Trophoblast cell (in vitro differentiated cells and primary cell): ENCODE results near the gene RAB10.

Experiments
- DNase-seq, 2 donors: peaks; one replicate each; pipeline ENCODE4 v3.0.0-alpha.2; 2016
- H2AFZ ChIP-seq: 2 replicates; pipeline ENCODE4 v1.6.1; 2013; ENCODE audit warnings: low read length, moderate library complexity, mild to moderate bottlenecking; ENCODE audit not compliant: insufficient read depth, poor library complexity
- H2AK5ac ChIP-seq: 2 replicates; pipeline ENCODE4 v1.6.1; 2013; ENCODE audit warnings: mild to moderate bottlenecking, low read length
- H2BK120ac ChIP-seq: 2 replicates; pipeline ENCODE4 v1.6.1; 2013; ENCODE audit warnings: low read length, mild to moderate bottlenecking, moderate library complexity; ENCODE audit not compliant: insufficient read depth, poor library complexity
- H2BK12ac ChIP-seq: 2 replicates; pipeline ENCODE4 v1.6.1; 2013; ENCODE audit warnings: mild to moderate bottlenecking, low read length, moderate library complexity
- H2BK5ac ChIP-seq: 2 replicates; pipeline ENCODE4 v1.6.1; 2013; ENCODE audit warnings: low read length, low read depth, moderate library complexity, mild to moderate bottlenecking; ENCODE audit not compliant: poor library complexity
- H3K14ac ChIP-seq: 2 replicates; pipeline ENCODE4 v1.6.1; 2013; ENCODE audit warnings: mild to moderate bottlenecking, low read length
- H3K18ac ChIP-seq: 2 replicates; pipeline ENCODE4 v1.6.1; 2013; ENCODE audit warnings: mild to moderate bottlenecking, low read length
- H3K23ac ChIP-seq: 2 replicates; pipeline ENCODE4 v1.6.1; 2013; ENCODE audit warnings: low read length
- H3K27ac ChIP-seq: 2 replicates; pipeline ENCODE4 v1.5.1; 2013; ENCODE audit warnings: low read depth, mild to moderate bottlenecking, inconsistent platforms, low read length, moderate library complexity
- H3K27me3 ChIP-seq: 2 replicates; pipeline ENCODE4 v1.6.1; 2013; ENCODE audit warnings: inconsistent platforms, mild to moderate bottlenecking, low read length, moderate library complexity; ENCODE audit not compliant: insufficient read depth
- H3K36me3 ChIP-seq, 2 experiments: 1 replicate in 1 of 2; 2 replicates in 1 of 2; pipeline ENCODE4 v1.6.1; 2013; ENCODE audit warnings: low read length in 2 of 2, mild to moderate bottlenecking in 2 of 2, moderate library complexity in 1 of 2; ENCODE audit not compliant: insufficient read depth in 2 of 2, control insufficient read depth in 1 of 2
- H3K4ac ChIP-seq: 2 replicates; pipeline ENCODE4 v1.6.1; 2013; ENCODE audit warnings: low read depth, mild to moderate bottlenecking, low read length, moderate library complexity
- H3K4me1 ChIP-seq, 2 experiments: 1 replicate in 1 of 2; 2 replicates in 1 of 2; pipeline ENCODE4 v1.6.1; 2013; ENCODE audit warnings: low read length in 2 of 2, mild to moderate bottlenecking in 2 of 2, moderate library complexity in 1 of 2; ENCODE audit not compliant: insufficient read depth in 2 of 2, control insufficient read depth in 1 of 2
- H3K4me2 ChIP-seq: 2 replicates; pipeline ENCODE4 v1.6.1; 2013; ENCODE audit warnings: inconsistent platforms, mild to moderate bottlenecking, low read length, moderate library complexity
- H3K4me3 ChIP-seq: 2 replicates; pipeline ENCODE4 v1.5.1; 2013; ENCODE audit warnings: mild to moderate bottlenecking, low read depth, low read length, inconsistent platforms
- H3K79me1 ChIP-seq: one replicate; pipeline ENCODE4 v1.6.1; 2013; ENCODE audit warnings: low read length
- H3K79me2 ChIP-seq: 2 replicates; pipeline ENCODE4 v1.6.1; 2013; ENCODE audit warnings: low read length, mild to moderate bottlenecking; ENCODE audit not compliant: control insufficient read depth, insufficient read depth, poor library complexity
- H3K9ac ChIP-seq: 2 replicates; pipeline ENCODE4 v1.6.1; 2013; ENCODE audit warnings: mild to moderate bottlenecking, low read length
- H3K9me3 ChIP-seq: 2 replicates; pipeline ENCODE4 v1.6.1; 2013; ENCODE audit warnings: low read depth, mild to moderate bottlenecking, control low read depth, inconsistent platforms, low read length; ENCODE audit not compliant: insufficient read depth
- H4K12ac ChIP-seq: 2 replicates; pipeline ENCODE4 v1.6.1; 2013; ENCODE audit warnings: low read depth, mild to moderate bottlenecking, low read length, moderate library complexity
- H4K8ac ChIP-seq: 2 replicates; pipeline ENCODE4 v1.6.1; 2013; ENCODE audit warnings: low read depth, mild to moderate bottlenecking, low read length, moderate library complexity
- H4K91ac ChIP-seq: one replicate; pipeline ENCODE4 v1.6.1; 2013; ENCODE audit warnings: low read depth, mild to moderate bottlenecking, low read length, moderate library complexity
- WGBS: extraction: QIAGEN DNeasy Blood & Tissue Kit; methylation state at CpG from one replicate; pipeline ENCODE4 v1.1.7; 2013; ENCODE audit warnings: missing lambda C conversion rate; ENCODE audit not compliant: insufficient read length, insufficient coverage; ENCODE audit errors: extremely low coverage; 5-methylcytosine and 5-hydroxymethylcytosine counted together

Gene RAB10

DNA sequence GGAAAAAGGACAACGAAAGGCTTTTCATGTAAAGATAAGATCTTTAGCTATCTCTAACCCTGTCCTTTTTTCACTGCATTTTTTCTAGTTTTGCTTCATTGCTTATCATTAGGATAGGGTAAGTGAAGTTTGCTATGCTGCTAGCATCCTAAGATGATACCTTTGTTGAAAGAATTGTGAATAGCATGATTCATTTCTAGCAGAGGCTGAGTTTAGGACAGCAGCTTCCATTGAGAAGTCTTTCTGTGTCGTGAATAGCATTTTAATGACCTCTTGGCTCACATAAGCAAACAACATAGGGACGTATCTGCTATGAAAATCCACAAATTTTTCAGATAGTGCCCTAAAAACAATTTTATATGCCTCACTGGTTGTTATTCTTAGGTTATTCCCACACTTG, 102.6 kb downstream of the RAB10 start:
- no peak overlapping the region for H3K4me2 ChIP-seq
- no peak overlapping the region for H3K27ac ChIP-seq
- H3K4me3 ChIP-seq = no peak overlapping the region
- H2BK120ac ChIP-seq = no peak overlapping the region
- no peak overlapping the region for H4K8ac ChIP-seq
- no peak overlapping the region for H2BK5ac ChIP-seq
- no peaks in the 10 kb centered on the region for H3K4me1 ChIP-seq
- H4K12ac ChIP-seq = no peak overlapping the region
- no peaks in the 10 kb centered on the region for H3K9me3 ChIP-seq
- no peak overlapping the region for H3K4ac ChIP-seq
- no peak for DNase-seq
- H2AK5ac ChIP-seq = no peak overlapping the region
- no peak overlapping the region for H3K9ac ChIP-seq
- H3K79me1 ChIP-seq = no peaks in the 10 kb centered on the region
- no peak overlapping the region for H3K18ac ChIP-seq
- no peak overlapping the region for H3K23ac ChIP-seq
- WGBS = no CpG with 5 or more reads among the region's 3 CpGs
- no peak overlapping the region for H3K14ac ChIP-seq
- no peaks in the 10 kb centered on the region for H3K27me3 ChIP-seq
- H3K36me3 ChIP-seq = peaks cover 2 to 5% of the 10 kb centered on the region in 2 experiments
- no peaks in the 10 kb centered on the region for H3K79me2 ChIP-seq
- no peak overlapping the region for H4K91ac ChIP-seq
- no peak overlapping the region for H2AFZ ChIP-seq
- no peak overlapping the region for H2BK12ac ChIP-seq

DNA sequence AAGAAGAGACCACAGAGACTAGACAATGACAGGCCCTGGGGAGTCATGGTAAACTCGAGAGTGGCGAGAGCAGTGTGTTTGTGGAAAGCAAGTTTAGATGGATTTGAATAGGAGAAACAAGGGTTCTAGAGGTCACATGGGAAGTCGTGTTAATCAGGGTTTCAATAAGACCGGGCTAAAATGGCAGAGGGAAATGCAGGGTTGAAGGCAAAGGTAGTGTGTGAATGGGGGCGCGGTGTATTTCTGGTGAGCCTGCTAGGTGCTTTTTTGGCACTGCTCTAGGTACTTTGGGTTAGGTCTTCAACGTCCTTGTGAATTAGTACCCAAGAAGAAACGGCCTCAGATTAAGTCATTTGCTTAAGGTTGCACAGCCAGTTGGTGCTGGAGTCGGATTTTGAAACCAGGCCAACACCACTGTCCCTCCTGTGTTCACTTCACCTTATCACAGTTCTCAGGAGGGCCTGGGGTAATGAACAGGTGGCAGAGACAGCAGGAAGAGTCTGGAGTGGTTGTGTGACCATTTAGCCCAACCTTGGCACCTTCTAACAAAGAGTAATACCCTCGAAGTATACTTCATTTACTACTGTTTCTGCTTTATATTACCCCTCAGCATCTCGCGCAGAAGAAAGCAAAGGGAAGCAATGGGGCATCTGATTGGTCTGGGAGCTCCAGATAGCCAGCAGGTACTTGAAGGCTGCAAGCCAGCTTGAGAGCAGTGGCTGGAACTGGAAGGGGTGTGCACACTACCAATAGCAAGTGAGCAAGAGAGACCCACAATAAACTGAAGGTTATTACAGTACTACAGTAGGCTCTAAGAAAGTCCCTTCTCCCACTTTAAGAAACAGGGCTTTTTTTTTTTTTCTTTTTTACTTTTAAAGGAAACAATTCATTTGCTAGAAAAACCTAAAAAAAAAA, 105.6 kb downstream of the RAB10 start:
- no peak overlapping the region for H3K23ac ChIP-seq
- no peak for DNase-seq
- no peak overlapping the region for H4K91ac ChIP-seq
- no peaks in the 10 kb centered on the region for H3K4me1 ChIP-seq
- H3K14ac ChIP-seq = no peak overlapping the region
- H3K9ac ChIP-seq = no peak overlapping the region
- H2AFZ ChIP-seq = no peak overlapping the region
- H3K4me3 ChIP-seq = no peak overlapping the region
- no peak overlapping the region for H4K12ac ChIP-seq
- no peaks in the 10 kb centered on the region for H3K79me1 ChIP-seq
- no peak overlapping the region for H2BK12ac ChIP-seq
- H3K4ac ChIP-seq = no peak overlapping the region
- WGBS = no CpG with 5 or more reads among the region's 12 CpGs
- H3K18ac ChIP-seq = no peak overlapping the region
- H2AK5ac ChIP-seq = no peak overlapping the region
- no peaks in the 10 kb centered on the region for H3K79me2 ChIP-seq
- no peak overlapping the region for H3K4me2 ChIP-seq
- peak overlapping the region; percentile 56 for H4K8ac ChIP-seq
- H3K36me3 ChIP-seq = peaks cover 1 to 2% of the 10 kb centered on the region in 2 experiments
- H2BK120ac ChIP-seq = no peak overlapping the region
- H3K27me3 ChIP-seq = no peaks in the 10 kb centered on the region
- H3K9me3 ChIP-seq = no peaks in the 10 kb centered on the region
- H2BK5ac ChIP-seq = no peak overlapping the region
- no peak overlapping the region for H3K27ac ChIP-seq

DNA sequence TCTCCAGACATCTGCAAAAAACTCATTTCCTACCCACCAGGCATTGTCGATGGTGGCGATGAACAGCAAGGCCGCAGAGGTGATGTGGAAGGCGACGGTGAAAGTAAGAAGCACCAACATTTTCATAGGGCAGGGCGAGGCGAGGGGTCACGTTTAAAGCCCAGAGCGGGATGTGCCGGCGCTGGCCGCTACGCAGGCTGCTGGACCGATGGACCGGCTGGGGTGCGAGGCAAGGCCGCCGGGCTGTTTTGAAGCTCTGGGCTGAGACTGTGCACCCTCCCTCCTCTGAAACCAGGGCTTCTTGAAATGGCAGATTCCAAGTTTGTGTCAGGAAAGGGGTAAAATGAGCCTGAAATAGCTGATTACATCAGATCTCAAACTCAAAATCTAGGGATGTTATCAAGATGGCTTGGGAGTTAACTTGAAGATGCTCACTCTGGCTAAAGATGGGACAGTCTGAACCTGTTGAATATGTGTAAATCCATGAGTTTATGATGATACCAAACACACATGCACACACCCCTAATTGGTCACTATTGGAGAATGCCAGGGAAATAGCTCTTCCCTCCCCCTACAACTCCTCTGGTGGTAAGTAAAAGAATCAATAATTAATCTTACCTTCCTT, 107.4 kb downstream of the RAB10 start:
- H3K18ac ChIP-seq = no peak overlapping the region
- H4K8ac ChIP-seq = no peak overlapping the region
- H3K79me2 ChIP-seq = no peaks in the 10 kb centered on the region
- no peak overlapping the region for H3K4ac ChIP-seq
- DNase-seq = no peak
- H3K4me3 ChIP-seq = no peak overlapping the region
- H3K23ac ChIP-seq = no peak overlapping the region
- H4K12ac ChIP-seq = no peak overlapping the region
- H2AK5ac ChIP-seq = no peak overlapping the region
- no peak overlapping the region for H2BK5ac ChIP-seq
- H3K9me3 ChIP-seq = no peaks in the 10 kb centered on the region
- no peak overlapping the region for H3K9ac ChIP-seq
- H3K4me1 ChIP-seq = no peaks in the 10 kb centered on the region
- no peak overlapping the region for H2BK12ac ChIP-seq
- H3K79me1 ChIP-seq = no peaks in the 10 kb centered on the region
- no peaks in the 10 kb centered on the region for H3K27me3 ChIP-seq
- peaks cover 0 to 1% of the 10 kb centered on the region in 2 experiments for H3K36me3 ChIP-seq
- H3K27ac ChIP-seq = no peak overlapping the region
- no peak overlapping the region for H2AFZ ChIP-seq
- no CpG with 5 or more reads among the region's 18 CpGs for WGBS
- no peak overlapping the region for H3K14ac ChIP-seq
- no peak overlapping the region for H3K4me2 ChIP-seq
- no peak overlapping the region for H2BK120ac ChIP-seq
- no peak overlapping the region for H4K91ac ChIP-seq

DNA sequence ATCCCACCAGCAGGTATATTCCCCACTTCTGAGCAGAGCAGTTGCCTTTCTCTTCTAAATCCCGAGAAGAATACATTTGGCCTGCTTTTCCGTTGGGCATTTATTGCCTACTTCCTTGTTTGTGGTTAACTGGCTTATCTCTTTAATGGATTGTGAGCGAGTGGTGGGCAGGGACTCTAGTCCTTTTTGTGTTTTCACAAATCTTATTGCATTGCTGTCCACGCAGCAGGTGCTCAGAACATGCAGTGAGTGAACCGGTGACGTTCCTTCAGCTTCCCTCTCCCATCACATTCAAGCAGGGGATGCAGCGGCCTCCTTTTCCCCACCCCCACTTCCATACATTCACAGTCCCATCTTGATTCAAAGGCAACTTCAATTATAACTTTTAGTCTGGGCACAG, 110.1 kb downstream of the RAB10 start:
- H3K18ac ChIP-seq = no peak overlapping the region
- H2AFZ ChIP-seq = no peak overlapping the region
- H3K4me1 ChIP-seq = no peaks in the 10 kb centered on the region
- no peak overlapping the region for H3K9ac ChIP-seq
- no peak overlapping the region for H3K14ac ChIP-seq
- H3K4ac ChIP-seq = no peak overlapping the region
- H3K23ac ChIP-seq = no peak overlapping the region
- no peak overlapping the region for H2BK12ac ChIP-seq
- no peak overlapping the region for H4K91ac ChIP-seq
- H3K27ac ChIP-seq = no peak overlapping the region
- DNase-seq = no peak
- no peak overlapping the region for H3K4me2 ChIP-seq
- peaks cover 0 to 1% of the 10 kb centered on the region in 2 experiments for H3K36me3 ChIP-seq
- no peak overlapping the region for H3K4me3 ChIP-seq
- no peak overlapping the region for H4K12ac ChIP-seq
- no peaks in the 10 kb centered on the region for H3K9me3 ChIP-seq
- H3K79me1 ChIP-seq = no peaks in the 10 kb centered on the region
- H3K79me2 ChIP-seq = no peaks in the 10 kb centered on the region
- H3K27me3 ChIP-seq = no peaks in the 10 kb centered on the region
- no peak overlapping the region for H4K8ac ChIP-seq
- no peak overlapping the region for H2AK5ac ChIP-seq
- H2BK5ac ChIP-seq = no peak overlapping the region
- no CpG with 5 or more reads among the region's 7 CpGs for WGBS
- no peak overlapping the region for H2BK120ac ChIP-seq
